Measurements from ENCODE around the gene DLEC1. TPM values are rescaled to one million over a fixed set of nuclear protein-coding genes. Genes with fewer than 3 reads are reported as not detected.
"Not testable (repeated sequence)": the region's sequence is repeated elsewhere in the genome, so short reads cannot be mapped to it uniquely, and the experiment has no call there.

Gene DLEC1
- total RNA-seq, 1 experiment from 2014 or later = not detected

DNA sequence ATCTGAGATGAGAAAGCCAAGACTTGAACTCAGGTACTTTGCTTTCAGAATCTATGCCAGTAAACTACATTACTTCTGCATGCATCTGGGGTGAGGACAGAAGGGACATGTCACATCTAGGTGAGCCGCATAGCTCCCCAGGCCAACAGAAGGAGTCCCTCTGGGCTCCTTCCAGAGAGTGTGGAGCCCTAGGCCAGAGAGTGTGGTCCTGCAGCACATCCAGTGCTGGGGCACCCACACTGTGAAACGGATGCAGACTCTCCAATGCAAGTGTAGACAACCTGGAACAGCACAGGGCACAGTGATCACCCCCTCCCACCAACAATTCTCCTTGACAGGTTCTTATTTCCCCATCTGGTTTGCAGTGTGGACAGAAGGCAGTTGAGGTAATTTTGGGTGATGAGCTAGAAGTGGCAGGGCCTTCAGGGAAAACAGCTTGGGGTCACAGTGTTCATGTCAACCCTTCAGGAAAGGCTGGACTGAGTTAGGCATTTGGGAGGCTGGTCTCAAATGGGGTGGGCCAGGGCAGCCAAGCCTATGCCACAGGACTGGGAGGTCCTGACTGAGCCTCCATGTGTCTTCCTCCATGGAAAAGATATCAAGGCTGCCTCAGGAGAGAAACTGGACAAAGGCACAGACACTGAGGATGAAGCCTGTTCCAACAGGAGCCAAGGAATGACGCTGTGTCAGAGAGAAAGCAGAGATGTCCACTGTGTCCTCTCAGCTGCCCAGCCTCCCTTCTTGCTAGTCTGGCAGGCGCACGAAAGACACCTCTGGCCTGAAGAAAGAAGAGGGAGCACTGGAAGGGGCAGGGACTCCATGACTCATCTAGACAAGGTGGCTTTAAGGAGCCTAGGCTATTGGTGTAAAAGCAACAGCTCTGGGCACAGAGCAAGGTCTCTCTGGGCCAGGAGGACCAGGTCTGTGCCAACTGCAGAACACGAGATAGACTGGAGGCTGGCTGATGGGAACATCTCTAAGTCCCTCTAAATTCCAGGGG lies 11.2 kb upstream of the DLEC1 start:
- Histone ChIP-seq H3K36me3 (no peaks in the 10 kb centered on the region), H3K9me3 (no peaks in the 10 kb centered on the region), H3K27me3 (no peaks in the 10 kb centered on the region), H3K4me3 (no peak overlapping the region)
- DNase-seq = no peak

DNA sequence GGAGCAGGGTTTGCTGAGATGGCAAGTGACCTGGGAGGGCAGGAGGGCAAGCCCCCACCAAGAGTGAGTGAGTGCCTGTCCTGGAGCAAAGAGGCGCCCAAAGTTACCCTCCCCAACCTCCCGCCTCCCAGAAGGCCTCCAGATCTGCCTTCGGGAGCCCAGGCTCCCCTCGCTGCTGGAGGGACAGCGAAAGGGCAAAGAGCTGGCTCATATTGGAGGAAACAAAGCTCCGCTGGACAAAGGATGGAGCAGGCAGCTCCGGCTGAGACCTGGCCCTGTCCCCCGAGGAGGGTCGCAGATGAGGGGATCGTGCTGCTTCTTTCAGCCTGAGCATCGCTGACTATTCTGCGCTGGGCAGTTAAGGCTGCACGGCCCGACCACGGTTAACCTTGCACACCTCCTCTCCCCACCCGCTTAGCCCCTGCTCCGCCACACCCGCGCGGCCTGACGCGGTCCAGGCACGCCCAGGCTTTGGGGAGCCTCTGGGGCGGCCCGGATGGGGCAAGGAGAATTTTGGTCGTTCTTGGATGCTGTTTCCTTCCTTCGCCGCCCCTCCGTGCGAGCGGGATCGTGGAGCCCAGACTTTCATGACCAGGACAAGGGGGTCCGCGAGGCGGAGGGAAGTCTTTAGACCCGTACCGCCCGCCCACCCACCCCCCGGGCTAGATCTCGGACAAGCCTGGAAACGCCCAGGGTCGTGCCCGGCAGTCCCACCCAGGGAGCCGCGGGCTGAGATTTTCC lies 10.2 kb upstream of the DLEC1 start:
- Histone ChIP-seq H3K4me3 (no peak overlapping the region), H3K27me3 (no peaks in the 10 kb centered on the region), H3K9me3 (no peaks in the 10 kb centered on the region), H3K36me3 (no peaks in the 10 kb centered on the region)
- DNase-seq = no peak

DNA sequence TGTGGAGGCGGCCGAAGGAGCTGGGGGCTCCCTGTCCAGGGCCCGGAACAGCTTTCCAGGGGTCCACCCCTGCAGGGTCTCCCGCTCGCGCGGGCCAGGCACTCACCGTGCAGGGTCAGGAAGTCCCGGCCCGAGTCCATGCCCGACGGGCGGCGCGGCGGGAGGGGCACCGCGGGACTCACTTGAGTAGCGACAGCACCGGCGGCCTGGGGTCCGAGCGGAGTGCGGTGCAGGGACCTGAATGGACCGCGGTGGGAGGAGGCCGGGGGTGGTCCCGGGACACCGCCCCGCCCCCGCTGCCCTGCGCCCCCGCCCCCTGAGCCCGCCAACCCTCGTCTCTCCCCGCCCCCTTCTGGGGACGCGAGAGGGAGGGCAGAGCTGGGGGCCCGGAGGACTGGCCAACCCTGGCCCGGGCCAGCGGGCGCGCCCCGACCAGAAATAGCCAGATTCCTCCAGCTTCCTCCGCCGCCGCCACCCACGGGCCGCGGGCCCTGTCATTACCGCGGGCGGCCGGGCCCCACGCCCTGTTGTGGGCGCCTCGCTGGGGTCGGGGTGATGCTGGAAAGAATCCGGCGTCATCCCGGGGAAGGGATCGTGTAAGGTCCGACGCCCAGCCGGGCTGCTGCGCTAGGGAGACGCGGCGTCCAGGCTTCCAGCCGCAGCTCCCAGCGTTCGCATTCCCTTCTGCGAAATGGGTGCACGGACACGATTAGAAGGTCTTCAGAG lies 9.4 kb upstream of the DLEC1 start, which contains the start of gene PLCD1:
Gene PLCD1 (minus strand): TSS at position 243 of the 726 bp plus-strand sequence. CDS start 103 bp downstream, at position 140.
- H3K27me3 ChIP-seq = no peaks in the 10 kb centered on the region
- H3K36me3 ChIP-seq = no peaks in the 10 kb centered on the region
- no peak within 1 kb of the TSS for H3K4me3 ChIP-seq
- no peaks in the 10 kb centered on the region for H3K9me3 ChIP-seq
- DNase-seq = no peak

DNA sequence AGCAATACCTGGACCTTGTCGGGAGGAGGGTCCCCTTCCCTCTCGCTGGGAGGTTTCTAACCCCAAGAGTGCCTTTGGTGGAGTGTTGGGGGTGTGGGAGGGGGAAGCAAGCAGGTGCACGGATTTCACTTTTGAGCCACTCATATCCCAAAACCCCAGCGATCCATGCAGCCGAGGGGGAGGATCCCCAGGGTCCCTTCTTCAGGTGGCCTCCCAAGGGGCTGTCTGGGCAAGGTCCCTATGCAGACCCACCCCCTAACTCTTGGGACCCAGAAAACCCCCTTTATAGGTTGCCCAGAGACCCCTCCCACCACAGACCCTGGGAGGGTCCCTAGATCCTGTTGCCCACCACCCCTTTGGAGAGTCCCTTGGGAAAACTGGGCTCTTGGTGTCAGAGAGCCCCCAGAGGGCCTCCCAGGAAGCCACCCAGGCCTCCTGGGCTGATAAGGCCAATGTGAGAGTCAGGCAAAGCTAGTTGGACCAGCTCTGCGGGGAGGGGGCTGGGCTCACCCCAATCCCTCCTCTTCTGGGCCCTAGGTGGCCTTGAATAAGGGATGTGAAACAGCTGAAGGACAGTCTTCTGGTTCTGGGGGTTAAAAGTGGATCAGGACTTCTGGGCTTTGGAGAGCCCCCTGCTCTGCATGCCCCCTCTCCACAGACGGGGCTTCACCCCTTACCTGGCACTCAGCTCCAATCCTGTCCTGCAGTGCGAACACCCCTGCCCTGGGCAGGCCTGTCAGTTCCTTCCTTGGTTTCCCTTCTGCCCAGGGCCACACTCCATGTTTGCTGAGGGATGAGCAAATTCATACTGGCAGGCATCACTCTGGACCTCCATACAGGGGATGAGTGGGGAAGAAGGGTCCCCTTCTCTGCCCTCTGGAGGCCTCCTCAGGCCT lies 8.6 kb upstream of the DLEC1 start:
- H3K27me3 ChIP-seq = no peaks in the 10 kb centered on the region
- no peak overlapping the region for H3K4me3 ChIP-seq
- no peaks in the 10 kb centered on the region for H3K9me3 ChIP-seq
- DNase-seq = no peak
- H3K36me3 ChIP-seq = no peaks in the 10 kb centered on the region

DNA sequence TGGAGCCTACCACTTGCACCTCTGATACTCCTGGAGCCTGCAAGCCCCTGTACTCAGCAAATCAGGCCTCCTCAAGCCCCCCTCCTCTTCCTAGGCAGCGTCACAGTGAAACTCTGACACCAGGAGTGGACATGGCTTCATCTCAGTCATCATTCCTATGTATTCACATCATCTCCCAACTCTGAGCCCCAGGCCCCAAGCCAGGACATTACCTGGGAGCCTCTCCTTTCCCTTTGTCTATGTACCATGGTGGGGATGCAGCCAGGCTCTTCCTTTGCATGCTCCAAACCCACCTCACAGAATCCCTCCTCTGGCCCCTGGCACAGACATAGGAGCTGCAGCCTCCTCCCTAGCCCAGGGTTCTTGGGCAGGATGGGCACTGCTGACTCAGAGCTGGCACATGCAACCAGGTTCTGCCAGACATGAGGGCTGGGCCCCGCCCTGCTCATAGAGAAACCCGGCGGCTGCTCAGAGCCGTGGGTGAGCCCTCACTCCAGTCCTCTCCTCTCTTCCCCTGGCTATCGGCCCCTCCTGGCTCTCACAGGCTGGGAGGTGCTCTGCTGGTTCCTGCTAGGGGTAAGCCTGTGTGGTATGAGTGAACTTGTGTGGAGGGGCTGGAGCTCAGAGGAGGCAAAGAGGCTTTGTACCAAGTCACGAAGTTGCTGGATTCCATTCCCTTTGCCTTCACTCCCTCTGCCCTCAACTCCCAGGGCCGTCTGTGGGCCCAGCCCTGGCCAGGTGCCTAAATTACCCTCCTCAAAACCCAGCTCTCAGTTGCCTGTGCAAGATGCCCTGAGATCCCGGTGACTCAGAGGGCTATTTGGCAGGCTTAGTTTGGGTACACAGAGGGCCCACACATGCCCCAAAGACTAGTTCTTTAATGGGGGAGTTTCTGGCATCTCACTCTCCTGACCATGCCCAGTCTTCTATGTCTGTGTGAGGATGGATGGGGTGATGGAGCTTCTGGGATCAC lies 7.7 kb upstream of the DLEC1 start:
- Histone ChIP-seq H3K36me3 (no peaks in the 10 kb centered on the region), H3K27me3 (no peaks in the 10 kb centered on the region), H3K4me3 (no peak overlapping the region), H3K9me3 (no peaks in the 10 kb centered on the region)
- DNase-seq = peak; percentile 96

DNA sequence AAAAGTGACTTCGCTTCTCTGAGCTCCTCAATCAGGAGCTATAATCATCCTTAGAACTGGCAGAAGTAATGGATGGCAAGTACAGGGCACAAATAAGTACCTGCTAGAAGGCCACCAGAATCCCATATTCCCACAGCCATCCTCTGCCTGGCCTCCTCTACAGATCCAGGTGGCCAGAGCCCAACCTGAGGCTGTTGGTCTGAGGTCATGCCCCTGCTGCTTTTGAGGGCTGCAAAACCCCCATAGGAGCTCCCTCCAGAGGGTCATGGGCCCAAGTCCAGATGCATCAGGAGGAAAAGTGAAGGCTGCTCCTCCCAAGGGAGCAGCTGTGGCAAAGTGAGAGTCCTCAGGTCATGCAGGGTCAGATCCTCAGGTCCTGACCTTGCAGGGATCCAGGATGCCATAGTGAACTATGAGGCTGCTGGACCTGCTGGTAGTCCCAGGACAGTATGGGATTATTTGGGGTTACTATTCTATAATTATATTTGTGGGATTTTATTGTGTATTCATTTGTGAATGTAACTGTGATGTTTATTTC lies 6.6 kb upstream of the DLEC1 start:
- Histone ChIP-seq H3K36me3 (no peaks in the 10 kb centered on the region), H3K27me3 (no peaks in the 10 kb centered on the region), H3K4me3 (no peak overlapping the region), H3K9me3 (no peaks in the 10 kb centered on the region)
- DNase-seq = no peak

DNA sequence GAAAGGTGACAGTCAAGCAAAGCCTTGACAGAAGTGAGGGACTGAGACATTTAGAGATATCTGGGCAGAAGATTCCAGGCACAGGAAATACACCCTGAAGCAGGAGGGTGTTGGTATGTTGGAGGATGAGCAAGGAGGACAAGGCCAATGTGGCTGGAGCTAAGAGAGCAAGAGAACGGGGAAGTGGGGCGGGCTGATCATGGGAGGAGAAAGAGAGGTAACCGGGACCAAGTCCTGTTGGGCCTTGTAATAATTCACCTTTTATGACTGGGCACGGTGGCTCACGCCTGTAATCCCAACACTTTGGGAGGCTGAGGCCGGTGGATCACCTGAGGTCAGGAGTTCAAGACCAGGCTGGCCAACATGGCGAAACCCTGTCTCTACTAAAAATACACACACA lies 5.4 kb upstream of the DLEC1 start:
- H3K9me3 ChIP-seq, H3K36me3 ChIP-seq, DNase-seq, H3K27me3 ChIP-seq, H3K4me3 ChIP-seq: not testable (repeated sequence)

DNA sequence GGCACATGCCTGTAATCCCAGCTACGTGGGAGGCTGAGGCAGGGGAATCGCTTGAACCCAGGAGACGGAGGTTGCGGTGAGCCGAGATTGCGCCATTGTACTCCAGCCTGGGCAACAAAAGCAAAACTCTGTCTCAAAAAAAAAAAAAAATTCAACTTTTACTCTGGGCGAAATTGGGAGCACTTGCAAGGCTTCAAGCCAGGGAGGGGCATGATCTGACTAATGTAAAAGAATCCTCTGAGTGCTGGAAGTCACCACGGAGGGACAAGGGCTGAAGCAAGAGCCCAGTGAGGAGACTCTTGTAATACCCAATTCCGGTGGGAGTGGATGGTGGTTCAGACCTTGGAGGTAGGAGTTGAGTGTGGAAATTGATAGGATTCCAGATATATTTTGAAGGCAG lies 4.7 kb upstream of the DLEC1 start:
- DNase-seq, H3K4me3 ChIP-seq, H3K36me3 ChIP-seq, H3K9me3 ChIP-seq, H3K27me3 ChIP-seq: not testable (repeated sequence)

DNA sequence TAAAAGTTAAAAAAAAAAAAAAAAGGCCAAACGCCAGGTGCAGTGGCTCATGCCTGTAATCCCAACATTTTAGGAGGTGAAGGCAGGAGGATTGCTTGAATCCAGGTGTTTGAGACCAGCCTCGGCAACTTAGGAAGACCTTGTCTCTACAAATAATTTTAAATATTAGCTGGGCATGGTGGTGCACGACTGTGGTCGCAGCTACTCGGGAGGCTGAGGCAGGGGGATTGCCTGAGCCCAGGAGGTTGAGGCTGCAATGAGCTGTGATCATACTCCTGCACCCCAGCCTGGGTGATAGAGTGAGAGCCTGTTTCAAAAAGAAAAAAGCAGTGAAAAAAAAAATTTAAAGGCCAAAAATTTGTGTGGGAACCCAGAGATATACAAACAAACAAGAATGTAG lies 2.7 kb upstream of the DLEC1 start:
- no peaks in the 10 kb centered on the region for H3K9me3 ChIP-seq
- no peaks in the 10 kb centered on the region for H3K27me3 ChIP-seq
- H3K4me3 ChIP-seq = no peak overlapping the region
- no peaks in the 10 kb centered on the region for H3K36me3 ChIP-seq
- no peak for DNase-seq

DNA sequence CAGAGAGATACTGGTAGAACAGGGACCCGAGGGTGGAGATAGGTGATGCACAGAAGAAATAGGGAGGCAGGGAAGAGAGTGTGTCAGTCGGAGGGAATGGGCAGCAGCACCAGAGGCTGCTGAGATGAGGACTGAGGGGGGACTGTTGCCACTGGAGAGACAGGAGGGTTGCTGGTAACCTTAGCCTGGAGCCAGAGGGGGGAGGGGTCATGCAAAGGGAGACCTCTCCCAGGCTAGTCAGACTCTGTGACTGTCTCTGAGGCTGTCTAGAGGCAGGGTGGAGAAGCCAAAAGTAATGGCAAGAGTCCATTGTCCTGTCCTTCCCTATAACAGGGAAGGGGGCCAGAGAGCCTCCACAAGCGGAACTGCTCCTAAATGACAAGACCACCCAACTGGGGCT lies 2.1 kb upstream of the DLEC1 start:
- H3K27me3 ChIP-seq = no peaks in the 10 kb centered on the region
- H3K4me3 ChIP-seq = no peak overlapping the region
- DNase-seq = no peak
- no peaks in the 10 kb centered on the region for H3K36me3 ChIP-seq
- H3K9me3 ChIP-seq = no peaks in the 10 kb centered on the region

DNA sequence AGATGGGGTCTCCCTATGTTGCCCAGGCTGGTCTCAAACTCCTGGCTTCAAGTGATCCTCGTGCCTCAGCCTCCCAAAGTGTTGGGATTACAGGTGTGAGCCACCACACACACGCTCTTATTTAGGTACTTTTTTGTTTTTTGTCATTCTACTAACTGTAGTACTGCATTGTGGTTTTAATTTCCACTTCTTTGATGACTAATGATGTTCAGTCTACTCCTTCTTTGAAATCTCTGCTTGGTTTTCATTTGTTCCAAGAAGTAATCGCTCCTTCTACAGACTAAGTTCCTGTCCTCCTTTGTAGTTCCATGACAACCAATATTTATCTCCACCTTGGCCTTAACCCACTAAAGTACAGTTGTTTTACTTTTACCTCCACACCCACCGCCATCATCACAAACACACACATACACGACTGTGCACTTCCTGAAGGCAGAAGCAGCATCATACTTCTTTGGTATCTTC lies 529 bp upstream of the DLEC1 start:
- H3K4me3 ChIP-seq = no peak overlapping the region
- H3K36me3 ChIP-seq = no peaks in the 10 kb centered on the region
- no peaks in the 10 kb centered on the region for H3K27me3 ChIP-seq
- DNase-seq = no peak
- no peaks in the 10 kb centered on the region for H3K9me3 ChIP-seq

DNA sequence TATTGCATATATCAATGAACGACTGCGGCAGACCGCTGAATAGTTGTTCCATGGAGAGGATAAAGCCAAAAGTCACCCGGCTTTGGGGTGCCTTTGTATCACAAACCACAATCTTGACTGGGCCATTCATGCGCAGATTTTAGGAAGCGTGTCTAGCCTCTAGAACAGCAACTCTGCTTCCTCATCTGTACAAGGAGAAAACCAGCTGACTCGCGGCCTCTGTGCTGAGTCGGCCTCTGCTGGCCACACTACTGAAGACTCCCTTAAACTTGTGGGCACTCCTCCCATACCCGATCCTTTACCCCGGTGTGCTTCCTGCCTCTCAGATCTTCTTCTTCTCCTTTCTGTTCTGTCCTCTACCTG lies 872 bp downstream of the DLEC1 start:
- no peaks in the 10 kb centered on the region for H3K36me3 ChIP-seq
- no peak overlapping the region for H3K4me3 ChIP-seq
- DNase-seq = peak; percentile 31
- no peaks in the 10 kb centered on the region for H3K9me3 ChIP-seq
- no peaks in the 10 kb centered on the region for H3K27me3 ChIP-seq

DNA sequence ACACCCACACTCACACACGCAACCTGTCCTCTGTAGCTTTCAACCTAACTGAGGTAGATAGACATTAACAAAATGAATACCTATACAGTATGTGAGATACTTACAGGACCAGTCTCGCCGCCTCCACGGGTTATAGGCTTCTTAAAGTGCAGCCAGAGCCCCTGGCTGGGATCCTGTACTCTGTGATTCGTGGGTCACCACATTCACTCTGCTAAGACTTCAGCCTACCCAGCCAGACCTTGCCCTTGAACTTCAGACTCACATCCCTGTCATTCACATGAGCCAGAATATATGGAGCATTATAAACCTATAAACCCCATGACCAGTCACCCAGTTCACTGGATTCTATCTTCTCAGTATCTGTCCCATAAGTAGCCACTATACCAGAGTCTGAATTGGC lies 1.4 kb downstream of the DLEC1 start:
- H3K36me3 ChIP-seq = no peaks in the 10 kb centered on the region
- no peak for DNase-seq
- H3K4me3 ChIP-seq = no peak overlapping the region
- no peaks in the 10 kb centered on the region for H3K27me3 ChIP-seq
- H3K9me3 ChIP-seq = no peaks in the 10 kb centered on the region

DNA sequence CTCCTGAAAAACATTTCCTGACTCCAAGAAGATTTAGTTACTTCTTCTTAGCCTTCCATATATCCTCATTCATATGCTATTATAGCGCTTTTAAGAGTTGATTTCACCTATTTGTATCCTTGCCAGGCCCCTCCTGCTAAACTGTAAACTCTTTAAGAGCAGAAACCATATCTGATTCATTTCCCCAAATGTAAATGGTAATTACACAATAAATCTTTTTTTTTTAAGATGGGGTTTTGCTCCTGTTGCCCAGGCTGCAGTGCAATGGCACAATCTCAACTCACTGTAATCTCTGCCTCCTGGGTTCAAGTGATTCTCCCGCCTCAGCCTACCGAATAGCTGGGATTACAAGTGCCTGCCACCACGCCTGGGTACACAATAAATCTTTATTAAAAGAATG lies 4.5 kb downstream of the DLEC1 start:
- Histone ChIP-seq H3K4me3 (no peak overlapping the region), H3K27me3 (no peaks in the 10 kb centered on the region), H3K36me3 (no peaks in the 10 kb centered on the region), H3K9me3 (no peaks in the 10 kb centered on the region)
- DNase-seq = no peak

DNA sequence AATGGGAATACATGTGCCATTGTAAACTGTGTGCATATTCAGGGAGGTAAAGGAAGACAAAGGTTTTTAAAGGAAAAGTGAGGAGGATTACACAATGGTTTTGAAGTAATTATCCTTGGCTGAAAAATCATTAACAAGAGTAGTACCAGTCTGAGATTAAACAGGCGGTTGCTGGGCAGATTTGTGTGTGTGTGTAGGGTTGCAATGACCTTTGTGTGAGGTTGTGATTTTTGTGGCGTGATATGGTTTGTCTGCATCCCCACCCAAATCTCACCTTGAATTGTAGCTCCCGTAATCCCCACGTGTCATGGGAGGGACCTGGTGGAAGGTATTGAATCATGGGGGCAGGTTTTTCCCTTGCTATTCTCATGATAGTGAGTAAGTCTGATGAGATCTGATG lies 7.0 kb downstream of the DLEC1 start:
- Histone ChIP-seq H3K36me3 (no peaks in the 10 kb centered on the region), H3K9me3 (no peaks in the 10 kb centered on the region), H3K4me3 (no peak overlapping the region), H3K27me3 (no peaks in the 10 kb centered on the region)
- no peak for DNase-seq

Data from MG63 (cell line).